Vagina (tissue), 2 donors: Measurements from ENCODE around the gene KCND2.

Experiments
- CTCF ChIP-seq, 3 experiments: fragments of 450-650 bp in 2 of 3; fragments of 200-600 bp in 1 of 3; sonication (generic) in 1 of 3; IDR thresholded peaks; one replicate each; pipeline ENCODE4 v1.5.1; 2017 to 2019; ENCODE audit warnings: antibody characterized with exemption in 3 of 3, mild to moderate bottlenecking in 2 of 3, moderate library complexity in 2 of 3
- POLR2A ChIP-seq, 2 donors: fragments of 450-650 bp; IDR thresholded peaks; one replicate each; pipeline ENCODE4 v1.6.1; 2017; ENCODE audit warnings: antibody characterized with exemption in 2 of 2, mild to moderate bottlenecking in 2 of 2, moderate library complexity in 2 of 2
- POLR2AphosphoS5 ChIP-seq, 2 donors: sonication (generic); formaldehyde crosslinking; IDR thresholded peaks; one replicate each; pipeline ENCODE4 v1.9.0; 2017; ENCODE audit warnings: antibody characterized with exemption in 2 of 2, mild to moderate bottlenecking in 2 of 2, low read depth in 1 of 2; ENCODE audit not compliant: insufficient read depth in 1 of 2

DNA sequence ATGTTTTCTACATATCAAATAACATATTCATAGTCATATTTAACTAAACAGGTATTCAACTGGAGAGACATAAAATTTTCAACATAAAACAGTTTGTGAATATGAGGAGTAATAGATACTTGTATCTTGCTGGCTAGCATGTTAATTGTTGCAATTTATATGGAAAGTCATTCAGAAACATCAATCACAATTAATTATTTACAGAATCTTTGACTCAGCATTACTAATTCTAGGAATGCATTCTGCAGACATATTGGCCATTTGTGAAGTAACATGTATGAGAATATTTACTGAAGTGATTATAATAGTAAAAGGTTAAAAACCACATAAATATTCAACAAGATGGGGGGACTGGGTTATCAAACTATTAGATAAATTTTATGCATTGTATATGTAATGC is 381.3 kb downstream of the KCND2 start:
- TF ChIP-seq POLR2A (IDR thresholded peaks at IDR 0.05): no peak
- no peak for TF ChIP-seq CTCF (IDR thresholded peaks at IDR 0.05)
- no peak for TF ChIP-seq POLR2AphosphoS5 (IDR thresholded peaks at IDR 0.05; ENCODE audit: insufficient read depth in 1 of 2, low read depth in 1 of 2)
